Measurements from ENCODE around the gene MIGA2. TPM values are rescaled to one million over a fixed set of nuclear protein-coding genes. Genes with fewer than 3 reads are reported as not detected.

Gene MIGA2
- total and polyA plus RNA-seq, 2 of the 8 experiments (the other 6 are each of a cell fraction or from before 2014, with no cell fraction given): 24.6 to 39.0 TPM

DNA sequence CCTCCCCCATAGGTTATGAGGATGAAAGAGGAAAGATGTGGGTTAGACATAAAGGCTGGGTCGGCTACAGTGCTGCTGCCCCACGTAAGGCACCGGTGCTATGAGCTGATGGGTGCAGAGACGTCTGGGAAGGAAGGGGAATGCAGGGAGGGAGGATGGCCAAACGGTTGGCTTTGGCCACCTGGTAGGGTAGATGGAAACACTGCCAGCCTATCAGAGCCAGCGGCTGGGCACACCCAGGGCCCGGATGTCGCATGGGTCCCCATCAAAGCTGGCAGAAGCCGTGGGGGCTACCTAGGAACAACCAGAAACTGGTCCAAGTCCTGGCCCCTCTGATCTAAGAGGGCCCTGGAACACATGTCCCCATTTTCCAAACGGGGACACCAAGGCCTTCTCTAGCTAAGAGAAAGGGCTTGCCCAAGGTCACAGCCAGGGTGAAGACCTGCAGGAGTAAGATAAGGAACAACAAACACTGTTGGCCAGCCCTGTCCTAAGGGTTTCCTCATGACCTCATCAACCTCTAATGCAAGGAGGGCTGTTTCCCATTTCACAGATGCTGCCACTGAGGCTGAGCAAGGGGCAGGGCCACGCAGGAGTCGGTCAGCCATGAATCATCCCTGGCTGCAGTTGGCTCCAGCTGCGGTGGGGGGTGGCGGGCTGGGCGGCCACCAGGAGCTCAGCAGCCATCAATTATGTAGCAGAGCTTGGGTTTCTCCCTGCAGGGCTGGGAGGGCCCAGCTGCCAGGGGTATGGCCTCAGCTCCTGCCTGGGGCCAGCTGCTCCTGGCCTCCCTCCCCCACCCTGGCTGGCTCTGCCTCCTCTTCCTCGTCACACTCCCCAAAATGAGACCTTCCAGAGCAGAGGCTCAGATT is 13.2 kb upstream of the MIGA2 start:
- no peak overlapping the region for H2BK12ac ChIP-seq (ENCODE audit: low read depth, low read length)
- no peak for DNase-seq (ENCODE audit: low read depth in 1 of 2, low spot score in 2 of 2)
- H3K23me2 ChIP-seq (ENCODE audit: low read depth, low read length): peaks cover 7% of the 10 kb centered on the region
- H2AFZ ChIP-seq (ENCODE audit: low read length): no peak overlapping the region
- no peak overlapping the region for H2AK5ac ChIP-seq (ENCODE audit: low read depth, low read length)
- H3K36me3 ChIP-seq (ENCODE audit: control insufficient read depth in 2 of 4, insufficient read depth in 4 of 4, low read length in 3 of 4): 0 out of 8 replicates have a peak, but pooled peaks cover 0 to under 1% (median 0%) of the 10 kb centered on the region in 4 experiments
- H3K18ac ChIP-seq (ENCODE audit: extremely low read depth, low read length): no peak overlapping the region
- H3K4me3 ChIP-seq (ENCODE audit: extremely low read depth in 1 of 4, insufficient read depth in 2 of 4, low read depth in 3 of 4, low read length in 4 of 4): no peak overlapping the region
- no peaks in the 10 kb centered on the region for H3K9me3 ChIP-seq (ENCODE audit: insufficient read depth in 2 of 2, low read depth in 1 of 2, low read length in 1 of 2)
- no peak overlapping the region for H3K9ac ChIP-seq (replicated peaks in 1 of 4; ENCODE audit: extremely low read depth in 1 of 4, low read depth in 3 of 4, low read length in 3 of 4)
- no peak for FAIRE-seq
- no peak overlapping the region for H4K8ac ChIP-seq (ENCODE audit: extremely low read depth, insufficient read depth, low read length)
- H3K4me1 ChIP-seq (replicated peaks in 1 of 4; ENCODE audit: control insufficient read depth in 3 of 4, insufficient read depth in 4 of 4, low read length in 3 of 4): peaks cover 0 to 18% (median 11%) of the 10 kb centered on the region in 4 experiments; a peak in 6 of 7 replicates
- no peak overlapping the region for H4K91ac ChIP-seq (replicated peaks; ENCODE audit: insufficient read length, low read length)
- 93% methylated on average over 15 of the region's 16 CpGs; no CpG with 5 or more reads in 1 of the 2 experiments for WGBS, 2 experiments (ENCODE audit: extremely low coverage in 1 of 2, insufficient coverage in 1 of 2, insufficient read length in 1 of 2, insufficient replicate concordance in 2 of 2, low coverage in 1 of 2, low lambda C conversion rate in 2 of 2, missing lambda C conversion rate in 1 of 2)
- peaks cover 2 to 35% of the 10 kb centered on the region in 2 experiments; a peak in 3 of 4 replicates for H3K79me2 ChIP-seq (ENCODE audit: control insufficient read depth in 1 of 2, insufficient read depth in 2 of 2, low read length in 2 of 2)
- H2BK5ac ChIP-seq (ENCODE audit: low read depth, low read length): no peak overlapping the region
- ChIA-PET CTCF (ENCODE audit: partially characterized antibody) (interaction anchor here (1.4 to 7.6 kb wide), 4 partner anchors 10 to 30 kb away, joined by 5 to 89 read pairs (median 8); no protein-coding TSS in a partner anchor), POLR2A (ENCODE audit: partially characterized antibody) (interaction anchor here (1.3 to 2.6 kb wide), 7 partner anchors 8 to 339 kb away, joined by 3 to 10 read pairs (median 7); partner anchors contain the start of gene MIGA2)
- H2BK20ac ChIP-seq (ENCODE audit: low read length): no peak overlapping the region
- no peak overlapping the region for H2BK120ac ChIP-seq (replicated peaks; ENCODE audit: low read depth, low read length)
- H3K56ac ChIP-seq (replicated peaks; ENCODE audit: insufficient read length, low read depth, low read length): no peak overlapping the region
- peaks cover 7% of the 10 kb centered on the region; the same call in 1 of the 2 replicates for H3K79me1 ChIP-seq (ENCODE audit: low read depth, low read length)
- TF ChIP-seq FOSL1 (IDR thresholded peaks at IDR 0.05; ENCODE audit: insufficient read depth, low read depth, low read length) (no peak), KDM1A (IDR thresholded peaks at IDR 0.05; ENCODE audit: borderline replicate concordance, low read length) (peak; percentile 68; the same call in 1 of the 2 replicates)
- H3K27me3 ChIP-seq (replicated peaks in 1 of 4; ENCODE audit: control insufficient read depth in 3 of 4, extremely low read depth in 1 of 4, insufficient read depth in 3 of 4, low read length in 3 of 4): no peaks in the 10 kb centered on the region
- H3K4me2 ChIP-seq (ENCODE audit: insufficient read depth in 1 of 2, low read depth in 2 of 2, low read length in 2 of 2): no peak overlapping the region
- no peak overlapping the region for H2BK15ac ChIP-seq (ENCODE audit: low read length)
- H4K20me1 ChIP-seq (replicated peaks in 1 of 2; ENCODE audit: control insufficient read depth in 1 of 2, insufficient read depth in 2 of 2, low read length in 2 of 2): peaks cover 7 to 19% of the 10 kb centered on the region in 2 experiments
- no peak overlapping the region for H3K27ac ChIP-seq (ENCODE audit: low read depth, low read length)
- no peak overlapping the region for H3K14ac ChIP-seq (ENCODE audit: insufficient read length)
- H4K5ac ChIP-seq (ENCODE audit: insufficient read length, low read depth, low read length): no peak overlapping the region
- H3K23ac ChIP-seq (ENCODE audit: insufficient read length): no peak overlapping the region
- H3K4ac ChIP-seq (replicated peaks; ENCODE audit: insufficient read length, low read depth, low read length): no peak overlapping the region

Measured in H1 (cell line).